Measurements from ENCODE around the gene EFNA5.

Gene EFNA5

GRCh38 chr5:107670932-107671741, at the start of gene EFNA5:
TSS of gene EFNA5 (minus strand) at chr5:107670937.
- DNase-seq = peak; percentile 69

GRCh38 chr5:107719034-107719606, 48.4 kb upstream of the EFNA5 start:
- peak; percentile 87 for DNase-seq

GRCh38 chr5:107717816-107718215, 47.1 kb upstream of the EFNA5 start:
- no peak for DNase-seq

GRCh38 chr5:107713228-107713627, 42.5 kb upstream of the EFNA5 start:
- DNase-seq = no peak

- no peak for DNase-seq
Observed at GRCh38 chr5:107712359-107712870, 41.7 kb upstream of the EFNA5 start.

- DNase-seq = no peak
Observed at GRCh38 chr5:107705402-107706014, 34.8 kb upstream of the EFNA5 start.

- peak; percentile 89 for DNase-seq
Observed at GRCh38 chr5:107704681-107705401, 34.1 kb upstream of the EFNA5 start.

GRCh38 chr5:107700481-107700880, 29.7 kb upstream of the EFNA5 start:
- no peak for DNase-seq

- no peak for DNase-seq
Observed at GRCh38 chr5:107699425-107699824, 28.7 kb upstream of the EFNA5 start.

GRCh38 chr5:107698286-107698685, 27.5 kb upstream of the EFNA5 start:
- DNase-seq = no peak

GRCh38 chr5:107696498-107696897, 25.8 kb upstream of the EFNA5 start:
- no peak for DNase-seq

- DNase-seq = peak; percentile 14
Observed at GRCh38 chr5:107696080-107696479, 25.3 kb upstream of the EFNA5 start.

- DNase-seq = no peak
Observed at GRCh38 chr5:107687937-107688336, 17.2 kb upstream of the EFNA5 start.

- no peak for DNase-seq
Observed at GRCh38 chr5:107687404-107687803, 16.7 kb upstream of the EFNA5 start.

GRCh38 chr5:107682533-107682932, 11.8 kb upstream of the EFNA5 start:
- peak; percentile 62 for DNase-seq

- no peak for DNase-seq
Observed at GRCh38 chr5:107680799-107681198, 10.1 kb upstream of the EFNA5 start.

GRCh38 chr5:107680099-107680498, 9.4 kb upstream of the EFNA5 start:
- DNase-seq = no peak

GRCh38 chr5:107676702-107677101, 6.0 kb upstream of the EFNA5 start:
- no peak for DNase-seq

- no peak for DNase-seq
Observed at GRCh38 chr5:107675201-107675600, 4.5 kb upstream of the EFNA5 start.

- no peak for DNase-seq
Observed at GRCh38 chr5:107674655-107675054, 3.9 kb upstream of the EFNA5 start.

GRCh38 chr5:107673368-107674136, 2.8 kb upstream of the EFNA5 start:
- peak; percentile 94 for DNase-seq

GRCh38 chr5:107673039-107673367, 2.3 kb upstream of the EFNA5 start:
- no peak for DNase-seq

Data from NCI-H146 (cell line).